NOMO-1 treated with dmso at 0.1 percent for 144 hours (cell line): ENCODE results near the gene FAM72B.
"Not testable (repeated sequence)": the region's sequence is repeated elsewhere in the genome, so short reads cannot be mapped to it uniquely, and the experiment has no call there.

Source experiments
- DNase-seq: peaks from one replicate; lab custom pipeline; 2025; ENCODE audit not compliant: unreplicated experiment; lab: John Stamatoyannopoulos, UW

Gene FAM72B

DNA sequence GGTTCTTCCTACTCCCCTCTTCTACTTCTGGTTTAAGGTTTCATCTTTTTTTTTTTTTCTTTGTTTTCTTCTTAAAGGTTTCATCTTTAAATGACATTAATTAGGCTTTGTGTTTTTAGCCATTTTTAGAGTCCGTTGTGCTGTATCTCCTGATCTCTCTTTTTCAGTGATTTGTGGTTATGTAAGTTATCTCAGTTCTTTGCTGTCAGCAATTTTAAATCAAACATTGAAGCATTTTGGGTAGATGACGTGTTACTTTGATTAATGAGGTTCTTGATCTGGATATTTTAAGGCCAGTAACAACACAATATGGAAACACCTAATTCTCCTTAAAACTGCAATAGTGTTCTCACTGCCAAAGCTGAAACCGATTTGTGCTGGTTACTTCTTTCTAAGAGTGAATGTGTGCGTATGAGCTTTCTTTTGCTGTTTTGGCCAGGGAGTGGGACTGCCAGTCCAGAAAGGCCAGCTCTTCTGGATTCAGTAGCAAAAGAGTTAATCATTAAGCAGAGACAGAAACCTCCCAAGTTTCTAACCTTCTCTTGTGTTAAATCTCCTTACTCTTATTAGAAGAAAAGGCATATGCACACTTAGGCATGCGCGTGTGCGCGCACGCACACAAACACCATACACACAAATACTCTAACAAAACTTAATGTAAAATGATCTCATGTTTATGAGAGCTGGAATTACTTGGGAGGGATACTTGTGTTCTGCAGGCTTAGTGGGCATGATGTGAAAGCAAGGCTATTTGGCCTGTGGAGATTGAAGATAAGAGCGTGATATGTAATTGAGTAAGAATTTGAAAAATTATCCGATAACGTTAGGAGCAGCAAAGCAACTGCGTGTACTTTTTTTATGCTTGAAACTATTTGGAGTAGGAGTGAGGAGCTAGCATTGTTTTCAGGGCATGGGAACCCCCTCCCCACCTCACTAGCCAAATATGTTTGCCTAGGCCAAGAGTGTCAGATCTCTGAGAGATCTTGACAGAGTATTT is 17.1 kb upstream of the FAM72B start:
- not testable (repeated sequence) for DNase-seq

DNA sequence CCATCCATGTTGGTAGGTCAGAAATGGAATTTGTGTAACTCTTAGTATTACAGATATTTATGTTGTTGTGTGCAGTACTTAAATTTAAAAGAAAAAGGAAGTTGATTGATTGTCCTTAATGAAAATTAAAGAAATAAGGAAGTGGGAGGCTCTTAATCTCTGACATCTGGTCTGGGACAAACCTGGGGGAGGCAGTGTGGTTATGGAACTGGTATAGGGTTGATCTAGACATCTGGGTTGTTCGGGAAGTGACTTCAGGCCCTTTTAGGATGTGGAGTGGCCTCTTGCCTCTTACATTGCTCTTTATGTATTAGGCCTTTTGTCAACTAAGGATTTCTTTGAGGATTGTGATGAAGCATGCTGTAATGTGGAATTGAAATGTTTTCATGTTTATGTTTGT is 16.1 kb upstream of the FAM72B start:
- DNase-seq: not testable (repeated sequence)

DNA sequence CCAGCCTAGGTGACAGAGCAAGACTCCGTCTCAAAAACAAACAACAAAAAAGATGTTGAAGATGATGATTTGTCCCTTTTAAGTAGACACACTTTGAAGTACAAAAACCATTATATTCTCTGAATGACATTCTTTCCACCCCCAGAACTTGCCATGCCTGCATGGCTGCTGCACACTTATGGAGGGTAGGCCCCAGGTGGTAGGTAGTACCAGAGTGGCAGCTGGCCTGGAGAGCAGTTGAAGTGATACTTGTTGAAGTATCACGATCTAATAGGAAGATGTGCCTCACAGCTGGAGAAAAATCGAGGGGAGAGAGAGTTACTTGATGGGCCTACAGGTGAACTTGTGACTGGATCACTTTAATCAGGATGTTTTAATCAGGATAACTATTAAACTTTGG is 15.6 kb upstream of the FAM72B start:
- not testable (repeated sequence) for DNase-seq

DNA sequence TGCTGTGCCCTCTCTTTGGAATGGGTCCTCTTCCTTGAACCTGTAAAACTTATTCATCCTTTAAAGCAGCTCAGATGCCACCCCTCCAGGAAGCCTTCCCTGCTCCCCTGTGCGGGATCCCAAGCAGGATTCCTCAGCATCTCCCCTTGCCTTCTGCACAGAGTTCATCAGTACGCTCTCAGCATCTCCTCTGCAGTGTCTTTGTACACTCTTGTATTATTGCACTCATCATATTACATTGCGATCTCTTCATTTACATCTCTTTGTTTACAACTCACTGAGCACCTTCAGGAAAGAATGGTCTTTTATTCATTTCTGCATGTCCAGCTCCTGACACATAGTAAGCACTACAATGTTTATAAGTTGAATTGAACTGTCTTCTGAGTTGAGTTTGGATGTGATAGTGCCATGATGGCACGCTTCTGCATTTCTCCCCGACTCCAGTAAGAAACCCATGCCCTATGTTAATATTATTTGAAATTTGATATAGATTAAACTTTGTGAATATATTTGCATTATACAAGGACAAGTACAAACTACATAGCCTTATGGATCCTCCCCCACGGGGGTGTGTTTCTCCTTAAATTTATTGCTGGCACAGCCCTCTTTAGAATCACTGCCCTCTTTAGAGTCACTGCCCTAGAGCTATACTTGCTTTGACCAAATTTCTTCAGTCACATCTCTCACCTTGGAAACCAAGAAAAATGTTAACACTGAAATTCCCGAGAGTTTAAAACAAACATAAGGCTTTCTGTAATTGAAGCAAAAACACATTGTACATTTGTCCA is 13.1 kb upstream of the FAM72B start:
- not testable (repeated sequence) for DNase-seq

DNA sequence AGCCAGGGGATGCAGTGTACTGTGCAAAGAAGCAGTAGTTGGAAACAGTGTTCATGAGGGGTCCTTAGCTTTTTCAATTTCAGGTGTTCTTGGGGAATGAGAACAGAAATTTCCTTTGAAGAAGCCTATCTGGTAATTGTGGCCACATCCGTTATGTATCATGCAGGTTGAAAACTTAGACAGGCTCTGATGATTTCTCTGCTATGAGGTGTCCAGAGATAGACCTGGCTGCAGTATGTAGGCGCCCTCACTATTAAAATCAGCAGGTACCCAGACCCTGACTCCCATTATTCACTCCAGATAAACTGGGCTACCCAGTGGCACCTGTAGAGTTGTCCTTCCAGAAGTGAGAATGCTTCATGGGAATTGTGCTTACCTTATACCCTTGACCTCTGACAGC is 8.4 kb upstream of the FAM72B start:
- not testable (repeated sequence) for DNase-seq

DNA sequence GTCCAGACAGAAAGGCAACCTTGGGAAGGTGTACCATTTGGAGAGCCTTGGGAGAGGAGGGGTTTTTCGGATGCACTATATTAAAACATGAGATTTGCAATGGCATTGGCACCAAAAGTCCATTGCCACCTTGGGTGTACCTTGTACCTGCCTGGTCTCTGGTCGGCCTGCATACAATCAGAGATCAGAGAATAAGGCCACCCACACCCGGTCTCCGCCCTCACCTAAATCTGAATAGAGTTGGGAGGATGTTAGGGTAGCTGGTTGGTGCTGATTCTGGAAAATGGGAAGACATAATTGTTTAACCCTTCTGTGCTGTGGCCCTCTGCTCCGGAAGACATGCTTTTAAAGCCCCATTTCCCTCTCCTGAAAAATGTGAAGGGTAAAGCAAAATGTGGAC is 3.8 kb upstream of the FAM72B start:
- DNase-seq: not testable (repeated sequence)

DNA sequence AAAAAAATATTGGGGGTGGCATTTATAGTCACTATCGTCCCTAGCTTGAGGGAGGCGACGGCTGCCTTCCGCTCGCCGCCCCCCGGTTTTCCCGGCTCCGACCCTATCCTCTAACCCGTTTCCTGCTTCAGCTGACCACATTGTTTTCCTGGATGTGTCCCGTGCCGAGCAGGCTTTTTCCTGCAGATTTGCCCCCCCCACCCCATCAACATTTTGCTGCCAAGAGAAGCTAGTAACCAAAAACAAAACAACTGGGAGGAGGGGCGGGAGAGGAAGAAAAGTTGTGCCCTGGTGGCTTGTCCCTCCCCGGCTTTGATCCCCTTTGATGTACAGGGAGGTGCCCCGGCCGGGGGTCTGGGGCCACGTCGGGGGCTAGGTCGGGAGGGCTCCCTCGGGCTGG is 2.1 kb upstream of the FAM72B start:
- DNase-seq: not testable (repeated sequence)

DNA sequence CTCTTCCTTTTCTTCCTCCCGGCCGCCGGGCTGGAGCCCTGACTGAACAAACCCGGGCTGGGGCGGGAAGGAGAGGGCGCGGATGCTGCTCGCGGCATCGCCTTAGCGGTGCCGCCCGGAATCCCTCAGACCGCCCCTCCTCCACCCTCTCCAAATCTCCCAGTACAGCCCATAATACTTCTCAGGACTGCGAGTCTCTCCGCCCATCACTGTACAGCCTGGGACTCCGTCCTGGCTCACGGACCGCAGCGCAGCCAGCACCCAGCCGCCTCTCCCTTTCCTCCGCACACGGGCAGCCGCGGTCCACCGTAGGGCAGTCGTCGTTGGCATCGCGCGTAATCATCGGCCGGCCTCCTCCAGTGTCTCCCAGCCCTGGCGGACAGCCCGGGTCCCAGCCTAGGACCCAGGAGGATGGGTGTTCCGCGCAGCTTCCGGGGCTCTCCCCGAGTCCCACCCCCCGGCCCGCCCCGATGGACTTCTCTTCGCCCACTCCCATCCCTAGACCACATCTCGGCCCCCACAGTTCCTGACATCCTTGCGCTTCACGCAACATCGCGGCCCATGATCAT is 1.1 kb upstream of the FAM72B start:
- not testable (repeated sequence) for DNase-seq

DNA sequence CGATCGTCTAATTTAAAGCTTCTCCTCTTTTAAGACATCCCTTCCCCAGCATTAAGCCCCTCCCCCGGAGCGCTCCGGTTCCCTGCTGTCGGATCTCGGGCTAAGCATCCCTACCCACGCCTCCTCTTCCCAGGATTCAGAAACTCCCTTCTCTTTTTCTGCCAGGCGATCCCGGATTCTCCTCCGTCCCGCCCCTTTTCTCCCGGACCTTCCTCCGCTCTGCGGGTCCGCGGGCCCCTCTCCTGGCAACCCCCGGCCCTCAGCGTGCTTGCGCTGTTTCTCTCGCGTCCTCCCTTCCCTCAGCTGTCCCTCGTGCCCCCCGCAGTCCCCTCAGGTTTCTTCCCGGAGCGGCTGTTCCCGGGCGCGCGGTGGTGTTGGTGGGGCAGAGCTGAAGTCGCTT is 273 bp downstream of the FAM72B start:
- not testable (repeated sequence) for DNase-seq

DNA sequence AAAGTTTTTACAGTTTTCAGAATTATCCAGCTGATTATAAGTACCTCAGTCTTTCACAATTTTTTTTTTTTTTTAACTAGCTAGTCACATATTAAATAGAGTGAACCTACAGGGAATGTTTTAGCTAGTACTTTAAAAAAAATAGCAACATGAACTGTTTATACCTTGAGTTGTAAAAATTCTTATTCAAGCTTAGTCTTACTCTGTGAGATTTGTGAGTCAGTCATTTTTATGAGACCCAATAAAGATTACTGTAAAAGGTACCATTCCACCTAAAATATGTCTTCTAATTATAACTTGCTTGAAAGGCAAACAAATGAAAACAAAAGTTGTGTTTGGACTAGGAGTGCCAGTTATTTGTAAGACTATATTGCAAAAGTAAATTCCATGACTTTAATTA is 5.9 kb downstream of the FAM72B start:
- DNase-seq: not testable (repeated sequence)

DNA sequence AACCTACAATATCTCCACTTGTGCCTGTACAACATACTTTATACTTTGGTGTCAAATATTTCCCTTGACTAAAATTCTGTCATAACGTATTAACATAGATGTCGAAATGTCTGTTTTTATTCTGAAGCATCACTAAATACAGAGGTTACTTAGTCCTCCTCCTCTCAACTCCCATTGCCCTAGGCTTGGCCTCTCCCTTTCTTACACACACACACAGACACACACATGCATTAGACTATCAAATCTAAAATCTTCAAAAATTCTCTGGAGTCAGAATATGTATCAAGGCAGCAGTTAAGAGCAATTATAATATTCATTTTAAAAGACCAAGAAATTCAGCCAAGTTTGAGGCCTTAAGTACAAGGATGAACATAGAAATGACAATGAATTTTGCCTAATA is 7.5 kb downstream of the FAM72B start:
- not testable (repeated sequence) for DNase-seq

DNA sequence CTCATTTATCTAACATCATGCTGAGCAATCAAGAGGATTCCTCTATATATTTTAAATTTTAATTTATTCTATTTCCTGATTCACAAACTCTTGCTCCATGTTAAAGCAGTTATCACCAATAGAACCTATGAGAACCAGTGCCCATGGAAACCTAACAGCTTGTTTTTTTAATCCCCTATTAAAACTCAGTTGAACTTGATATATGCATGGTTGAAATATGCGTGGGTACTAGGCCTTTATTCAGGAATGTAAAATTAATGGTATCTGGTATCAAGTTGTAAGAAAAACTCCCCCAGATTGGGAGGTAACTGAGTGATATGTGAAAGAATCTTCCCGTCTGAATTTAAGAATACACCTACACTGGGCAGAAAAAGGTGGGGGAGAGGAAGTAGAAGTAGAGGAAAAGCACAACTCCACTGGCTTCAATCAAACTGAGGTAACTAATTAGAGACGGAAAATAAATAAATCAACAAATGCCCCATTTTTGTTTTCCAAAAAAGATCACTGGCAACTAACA is 15.9 kb downstream of the FAM72B start:
- not testable (repeated sequence) for DNase-seq

DNA sequence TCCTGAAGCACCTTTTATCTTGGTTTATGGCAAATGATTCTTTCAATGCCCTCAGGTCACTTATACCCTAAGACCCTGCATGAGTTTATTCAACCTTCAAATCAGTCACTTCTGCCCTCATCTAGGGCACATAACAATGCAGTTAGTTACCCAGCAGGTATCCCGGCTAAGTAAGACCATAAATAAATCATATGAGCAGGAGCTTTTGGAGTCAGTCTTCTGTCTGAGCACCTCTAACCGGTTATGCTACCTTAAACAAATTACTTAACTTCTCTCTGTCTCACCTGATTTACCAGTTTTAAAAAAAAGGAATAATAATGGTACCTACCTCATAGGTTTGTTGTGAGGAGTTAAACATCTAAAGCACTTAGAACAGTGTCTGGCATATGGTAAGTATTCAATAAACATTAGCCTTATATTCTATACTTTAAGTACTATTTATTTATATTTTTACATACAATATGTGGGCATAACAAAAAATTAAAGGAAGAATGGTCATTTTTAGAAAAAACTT is 16.9 kb downstream of the FAM72B start:
- not testable (repeated sequence) for DNase-seq

DNA sequence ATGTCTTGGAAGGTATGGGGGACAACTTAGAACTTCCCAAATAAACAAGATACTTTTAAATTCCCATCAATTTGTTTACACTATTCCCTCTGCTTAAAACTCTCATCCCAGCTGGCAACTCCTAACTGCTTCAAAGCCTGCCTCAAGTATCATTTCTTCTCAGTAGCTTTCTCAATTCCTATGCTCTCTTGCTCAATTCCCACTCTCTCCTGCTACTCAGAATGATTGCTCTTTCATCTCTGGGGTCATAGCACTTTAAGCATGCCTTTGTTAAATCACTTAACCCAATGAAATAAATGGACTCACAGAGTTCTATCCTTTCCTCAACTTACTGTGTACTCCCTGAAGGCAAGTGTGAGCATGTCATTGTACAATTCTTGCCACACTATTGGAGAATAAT is 18.8 kb downstream of the FAM72B start:
- not testable (repeated sequence) for DNase-seq

DNA sequence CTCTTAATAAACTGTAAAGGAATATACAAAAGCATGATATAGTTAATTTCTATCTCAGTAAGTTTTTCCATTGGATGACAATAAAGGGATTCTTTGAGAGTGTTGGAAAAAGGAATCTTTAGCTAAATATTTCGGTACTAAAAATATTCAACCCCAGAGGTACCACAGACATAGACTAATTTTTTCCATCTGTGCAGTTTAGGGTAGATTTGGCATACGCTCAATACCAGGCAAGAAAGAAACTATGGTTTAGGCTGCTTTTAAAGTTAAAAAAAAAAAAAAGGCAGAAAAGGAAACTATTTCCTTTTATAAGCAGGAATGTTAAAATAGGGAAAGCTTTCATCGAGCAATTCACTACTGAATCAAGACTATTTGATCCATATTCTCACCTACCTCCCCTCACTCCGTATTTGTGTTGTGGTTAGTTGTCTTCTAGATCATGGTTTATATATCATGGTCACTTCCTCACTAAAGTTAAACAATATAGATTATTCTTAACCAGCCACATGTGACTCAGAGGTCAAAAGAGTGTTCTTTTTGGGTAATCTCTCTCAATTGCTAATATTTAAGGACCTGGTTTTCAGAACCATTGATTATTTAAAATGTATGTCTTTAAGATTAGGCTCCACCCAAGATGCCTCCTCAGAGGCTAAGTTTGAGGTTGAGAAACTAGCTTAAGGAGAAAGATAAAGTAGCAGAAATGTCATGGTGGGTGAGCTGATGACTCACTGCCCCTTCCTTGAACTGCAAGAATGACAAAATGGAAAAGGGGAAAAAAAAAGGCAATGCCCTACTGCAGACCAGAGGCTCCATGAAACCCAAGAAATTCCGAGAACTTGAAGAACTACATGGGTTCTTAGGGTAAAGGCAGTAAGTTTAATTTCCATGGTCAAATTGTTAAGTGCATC is 20.0 kb downstream of the FAM72B start:
- not testable (repeated sequence) for DNase-seq

DNA sequence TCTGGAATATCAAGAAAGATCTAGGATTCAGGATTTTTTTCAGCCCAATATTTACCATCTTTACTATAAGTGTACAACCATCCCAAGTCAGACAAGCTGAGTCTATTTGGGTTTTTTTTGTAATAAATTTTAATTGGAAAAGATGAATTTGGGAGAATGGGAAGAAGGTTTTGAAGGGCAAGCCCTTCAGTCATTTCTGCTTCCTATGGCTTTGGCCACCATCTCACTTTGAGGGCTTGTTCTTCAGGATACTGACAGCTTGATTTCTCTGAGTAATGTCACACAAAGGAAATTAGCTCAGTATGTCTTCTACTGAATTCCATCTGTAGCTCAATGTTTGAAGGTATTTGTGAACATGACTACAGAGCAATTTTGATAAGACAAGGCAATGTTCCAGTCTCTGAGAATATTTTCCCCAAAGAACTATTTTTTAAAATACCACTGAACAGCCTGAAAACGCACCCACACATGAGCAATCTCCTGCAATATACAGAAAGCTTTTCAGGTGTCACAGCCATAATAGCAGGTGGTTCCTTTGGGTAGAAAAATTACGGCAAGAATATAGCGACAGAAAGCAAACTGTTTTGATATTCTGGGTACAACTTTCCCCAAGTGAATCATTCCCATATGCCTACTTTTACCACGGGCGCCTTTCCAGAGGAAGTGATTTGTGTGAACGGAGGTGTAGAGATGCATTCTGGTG is 22.8 kb downstream of the FAM72B start:
- DNase-seq: not testable (repeated sequence)

DNA sequence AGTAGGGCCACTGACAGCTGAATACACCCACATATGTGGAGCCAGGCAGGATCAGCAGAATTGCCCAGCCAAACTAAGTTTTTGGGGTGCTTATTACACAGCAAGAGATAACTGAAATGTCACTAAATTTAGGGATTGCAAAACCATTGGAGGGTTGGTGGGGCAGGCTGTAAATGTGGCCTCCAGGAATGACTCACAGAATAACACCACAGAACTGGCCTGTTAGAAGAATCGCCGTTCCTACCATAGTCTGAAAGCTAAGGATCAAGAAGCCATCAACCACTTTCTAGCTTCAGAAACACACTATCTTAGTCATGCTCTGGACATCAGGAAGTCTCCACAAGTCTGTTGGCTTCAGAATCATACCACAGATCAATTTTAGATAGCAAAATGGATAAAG is 24.0 kb downstream of the FAM72B start:
- DNase-seq: not testable (repeated sequence)

DNA sequence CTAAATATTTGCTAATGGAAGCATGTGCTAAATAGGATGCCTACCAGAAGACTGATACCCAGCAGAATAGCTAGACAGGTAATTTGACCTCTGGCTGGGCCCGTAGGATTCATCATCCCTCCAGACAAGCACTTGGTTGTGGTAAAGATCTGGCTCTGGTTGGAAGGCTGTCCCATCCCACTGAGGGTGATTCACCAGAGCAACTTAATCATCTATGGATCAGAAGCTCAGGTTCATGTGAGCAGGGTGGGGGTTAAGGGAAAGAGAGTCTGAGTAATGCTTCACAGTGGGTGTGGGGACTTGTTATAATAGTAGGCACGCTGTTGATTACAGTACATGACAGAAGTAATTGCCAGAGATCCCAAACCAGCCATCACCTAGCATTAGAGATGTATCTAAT is 26.5 kb downstream of the FAM72B start:
- not testable (repeated sequence) for DNase-seq

DNA sequence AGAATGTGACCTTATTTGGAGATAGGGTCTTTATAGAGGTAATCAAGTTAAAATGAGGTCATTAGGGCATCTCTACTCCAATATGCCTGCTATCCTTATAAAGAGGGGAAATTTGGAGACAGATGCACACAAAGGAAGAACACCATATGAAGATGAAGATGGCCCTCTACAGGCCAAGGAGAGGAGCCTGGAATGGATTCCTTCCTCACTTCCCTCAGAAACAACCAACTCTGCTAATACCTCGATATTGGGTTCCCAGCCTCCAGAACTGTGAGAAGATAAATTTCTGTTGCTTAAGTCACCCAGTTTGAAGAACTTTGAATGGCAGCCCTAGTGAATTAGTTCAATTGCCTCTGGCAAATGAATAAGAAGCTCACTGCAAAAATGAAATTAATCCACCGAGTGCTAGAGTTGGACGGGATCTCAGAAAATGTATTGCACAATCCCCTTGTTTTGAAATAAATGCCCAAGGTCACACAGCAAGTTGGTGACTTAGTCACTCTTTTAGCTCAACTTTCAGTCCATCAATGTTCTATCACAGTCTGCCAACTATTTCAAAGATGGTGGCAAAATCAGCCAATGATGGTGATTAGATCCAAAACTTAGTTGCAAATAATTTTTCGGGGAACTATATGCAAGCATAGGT is 27.1 kb downstream of the FAM72B start:
- not testable (repeated sequence) for DNase-seq
